GM18868 (cell line): Measurements from ENCODE around the gene TXNDC2.
"Not testable (repeated sequence)": the region's sequence is repeated elsewhere in the genome, so short reads cannot be mapped to it uniquely, and the experiment has no call there.

Experiments
- ATAC-seq: cut with Tn5 transposase; IDR thresholded peaks from one replicate; pipeline ENCODE4 v1.9.1; 2021; ENCODE audit warnings: mild to moderate bottlenecking, moderate library complexity; ENCODE audit not compliant: unreplicated experiment

Gene TXNDC2

GRCh38 chr18:9911226-9911625 lies 25.5 kb downstream of the TXNDC2 start:
- ATAC-seq, result no peak

DNA sequence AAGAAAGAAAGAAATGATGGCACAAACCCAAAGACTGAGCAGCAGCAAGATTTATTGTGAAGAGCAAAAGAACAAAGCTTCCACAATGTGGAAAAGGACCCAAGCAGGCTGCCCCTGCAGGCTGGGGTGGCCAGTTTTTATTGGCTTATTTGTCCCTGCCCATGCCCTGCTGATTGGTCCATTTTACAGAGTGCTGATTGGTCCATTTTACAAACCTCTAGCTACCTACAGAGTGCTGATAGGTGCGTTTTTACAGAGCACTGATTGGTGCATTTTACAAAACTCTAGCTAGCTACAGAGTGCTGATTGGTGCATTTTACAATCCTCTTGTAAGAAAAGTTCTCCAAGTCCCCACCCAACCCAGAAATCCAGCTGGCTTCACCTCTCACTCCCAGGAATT lies 26.5 kb downstream of the TXNDC2 start:
- not testable (repeated sequence) for ATAC-seq

- no peak for ATAC-seq
Measured at GRCh38 chr18:9913151-9913525, 27.4 kb downstream of the TXNDC2 start.

DNA sequence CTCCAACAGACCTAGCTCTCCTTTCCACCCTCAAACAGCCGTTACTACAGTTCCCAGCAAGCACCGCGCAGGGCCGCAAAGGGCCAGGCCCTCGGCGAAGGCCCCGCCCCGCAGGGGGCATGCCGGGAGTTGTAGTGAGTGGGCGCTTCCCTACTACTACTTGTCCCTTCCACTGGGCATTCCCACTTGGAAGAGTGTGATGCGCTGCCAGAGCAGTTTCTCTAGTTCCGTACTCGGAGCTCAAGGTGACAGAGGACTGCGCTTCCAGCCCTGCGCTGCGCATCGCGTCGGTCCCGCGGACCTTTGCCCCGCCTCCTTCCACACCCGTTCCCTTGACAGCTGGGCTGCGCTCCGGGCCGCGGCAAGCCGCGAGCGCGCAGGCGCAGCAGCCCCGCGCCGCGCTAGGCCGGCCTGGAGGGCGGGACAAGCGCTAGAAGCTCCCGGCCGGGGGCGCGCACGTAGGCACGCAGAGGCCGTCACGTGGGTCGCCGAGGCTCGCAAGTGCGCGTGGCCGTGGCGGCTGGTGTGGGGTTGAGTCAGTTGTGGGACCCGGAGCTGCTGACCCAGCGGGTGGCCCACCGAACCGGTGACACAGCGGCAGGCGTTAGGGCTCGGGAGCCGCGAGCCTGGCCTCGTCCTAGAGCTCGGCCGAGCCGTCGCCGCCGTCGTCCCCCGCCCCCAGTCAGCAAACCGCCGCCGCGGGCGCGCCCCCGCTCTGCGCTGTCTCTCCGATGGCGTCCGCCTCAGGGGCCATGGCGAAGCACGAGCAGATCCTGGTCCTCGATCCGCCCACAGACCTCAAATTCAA lies 28.0 kb downstream of the TXNDC2 start, which contains the start of gene VAPA:
TSS of gene VAPA (plus strand) at position 491 of the 808 bp plus-strand sequence. CDS start at position 732, 241 bp downstream.
- ATAC-seq, result peak; percentile 82

DNA sequence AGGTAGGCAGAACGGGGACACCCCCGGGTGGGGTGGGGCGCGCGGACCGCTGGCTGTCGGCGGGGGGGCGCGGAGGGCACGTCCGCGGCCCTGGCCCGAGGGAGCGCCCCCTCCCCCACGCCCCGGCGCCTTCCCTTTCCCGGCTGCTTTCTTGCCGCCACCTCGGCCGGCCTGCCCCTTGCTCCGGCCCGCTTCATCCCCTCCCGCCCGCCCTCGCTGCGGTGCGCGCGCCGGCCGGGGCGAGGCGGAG lies 28.5 kb downstream of the TXNDC2 start:
- ATAC-seq, result no peak

DNA sequence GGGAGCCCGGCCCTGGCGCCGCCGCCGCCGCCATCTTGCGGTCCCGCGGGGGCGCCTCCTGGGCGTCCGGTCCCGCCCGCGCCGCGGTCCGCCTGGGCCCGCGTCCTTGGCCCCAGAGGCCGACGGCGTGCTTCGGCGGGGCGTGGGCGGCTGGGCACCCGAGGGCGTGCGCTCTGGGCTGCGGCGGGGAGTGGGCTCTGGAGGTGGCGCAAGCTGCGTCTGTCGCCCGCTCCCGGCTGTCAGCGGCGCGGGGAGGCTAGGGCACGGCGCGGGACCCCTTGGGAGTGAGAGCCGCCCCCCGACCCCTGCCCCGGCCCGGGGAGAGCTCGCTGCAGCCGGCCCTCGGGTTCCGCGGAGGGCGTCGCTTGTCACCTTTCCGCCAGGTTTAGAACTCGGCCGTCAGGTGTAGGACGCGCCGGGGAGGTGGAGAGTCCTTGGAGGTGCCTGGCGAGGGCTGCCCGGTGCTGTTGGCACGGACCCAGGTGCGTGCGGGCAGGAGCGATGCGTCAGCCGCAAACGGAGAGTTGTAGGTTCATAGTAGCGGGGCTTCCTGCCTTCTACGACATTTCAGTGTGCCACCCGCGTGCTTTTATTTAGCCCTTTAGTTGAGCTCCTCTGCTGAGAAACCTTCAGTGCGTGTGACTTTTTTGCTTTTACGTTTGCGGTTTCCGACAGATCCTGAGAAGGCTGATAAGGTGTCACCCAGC lies 29.0 kb downstream of the TXNDC2 start:
- ATAC-seq, result peak; percentile 22

- no peak for ATAC-seq
Measured at GRCh38 chr18:9915291-9916076, 29.7 kb downstream of the TXNDC2 start.

- no peak for ATAC-seq
Measured at GRCh38 chr18:9916077-9916639, 30.4 kb downstream of the TXNDC2 start.

DNA sequence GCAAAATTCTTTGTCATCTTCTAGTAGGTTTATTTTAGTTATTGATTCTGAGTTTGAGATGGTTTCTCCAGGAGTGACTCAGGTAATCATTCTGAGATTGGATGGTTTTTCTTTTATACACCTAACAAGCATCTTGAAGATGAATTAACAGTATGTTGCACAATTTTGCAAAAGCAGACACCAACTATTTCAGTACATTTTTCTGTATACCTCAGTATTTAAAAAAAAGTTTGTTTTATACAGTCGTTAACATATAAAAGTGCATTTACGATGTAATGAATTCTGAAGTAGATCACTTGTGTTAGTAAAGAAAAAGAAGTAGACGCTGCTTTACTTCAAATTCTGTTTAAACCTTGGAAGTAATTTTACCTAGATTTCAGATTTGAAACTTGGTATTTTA lies 31.0 kb downstream of the TXNDC2 start:
- ATAC-seq, result no peak

- ATAC-seq, result no peak
Measured at GRCh38 chr18:9918016-9918680, 32.4 kb downstream of the TXNDC2 start.

- no peak for ATAC-seq
Measured at GRCh38 chr18:9919564-9920232, 33.9 kb downstream of the TXNDC2 start.

- ATAC-seq, result no peak
Measured at GRCh38 chr18:9922592-9923311, 37.0 kb downstream of the TXNDC2 start.

GRCh38 chr18:9924371-9924943 lies 38.7 kb downstream of the TXNDC2 start:
- ATAC-seq, result no peak

DNA sequence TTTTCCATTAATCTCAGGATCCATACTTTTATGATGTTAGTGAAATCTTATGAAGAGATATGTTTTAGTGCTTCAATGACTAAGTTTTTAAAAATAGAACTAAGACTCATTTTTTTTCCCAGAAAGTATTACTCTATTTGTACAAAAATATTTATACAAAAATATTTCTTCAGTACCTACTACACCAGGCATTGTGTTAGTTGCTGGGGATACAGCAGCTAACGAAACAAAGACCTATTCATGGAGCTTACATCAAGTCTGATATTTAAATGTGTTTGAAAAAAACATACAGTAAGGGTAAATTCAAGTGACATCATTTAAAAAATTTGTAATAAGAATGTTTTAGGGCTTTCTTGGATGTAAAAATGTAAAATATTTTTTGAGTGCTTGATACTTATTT lies 39.6 kb downstream of the TXNDC2 start:
- ATAC-seq, result no peak

- ATAC-seq, result no peak
Measured at GRCh38 chr18:9925795-9926194, 40.0 kb downstream of the TXNDC2 start.

GRCh38 chr18:9926223-9926894 lies 40.6 kb downstream of the TXNDC2 start:
- no peak for ATAC-seq

- ATAC-seq, result no peak
Measured at GRCh38 chr18:9926977-9927376, 41.2 kb downstream of the TXNDC2 start.

DNA sequence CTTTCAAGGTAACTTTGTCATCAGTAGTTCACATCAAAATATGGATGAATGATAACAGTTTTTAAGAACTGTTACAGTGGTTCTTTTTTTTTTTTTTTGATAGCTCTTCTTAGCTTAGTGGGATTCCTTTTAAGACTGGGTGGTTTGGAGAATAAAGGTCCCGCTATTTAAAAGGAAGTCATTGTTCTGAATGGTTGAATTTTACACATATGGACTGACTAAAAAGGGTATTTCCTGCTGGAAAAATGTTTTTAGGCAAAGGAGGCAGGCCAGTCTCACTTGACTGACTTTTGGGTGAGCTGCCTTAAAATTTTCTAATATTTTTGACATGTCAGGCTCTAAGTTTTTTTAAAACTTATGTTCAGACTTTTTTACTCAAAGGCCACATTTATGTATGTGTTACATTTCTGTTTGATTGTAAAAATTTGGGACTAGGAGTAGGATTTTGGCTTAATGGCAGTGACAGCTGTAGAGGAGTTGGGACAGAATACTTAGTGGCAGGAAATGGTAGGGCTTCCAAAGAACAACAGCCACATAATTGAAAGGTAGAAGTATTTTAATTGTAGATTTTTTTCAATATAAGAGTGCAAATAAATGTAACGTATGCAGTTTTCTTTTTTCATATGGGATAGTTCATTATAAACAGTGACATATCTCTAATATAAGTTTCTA lies 41.8 kb downstream of the TXNDC2 start:
- no peak for ATAC-seq
